ENCODE results near the gene NPL.

The NPL gene

DNA sequence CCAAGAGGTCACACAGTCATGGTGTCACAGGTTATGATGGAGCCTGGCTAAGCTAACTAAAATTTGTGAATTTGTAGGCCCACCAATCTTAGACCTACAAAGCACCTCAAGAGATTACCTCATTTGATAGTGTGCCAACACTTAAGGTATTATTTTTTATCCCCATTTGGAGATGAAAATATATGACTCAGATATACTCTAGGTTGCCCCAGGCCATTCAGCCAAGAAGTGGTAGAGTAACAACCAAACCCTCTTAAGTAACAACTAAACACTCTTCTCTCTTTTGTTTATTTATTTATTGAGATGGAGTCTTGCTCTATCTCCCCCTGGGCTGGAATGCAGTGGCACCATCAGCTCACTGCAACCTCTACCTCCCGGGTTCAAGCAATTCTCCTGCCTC lies 14.3 kb downstream of the NPL start:
- H3K36me3 ChIP-seq (ENCODE audit: control insufficient read depth, insufficient read depth, low read length), result no peaks in the 10 kb centered on the region
- no peak overlapping the region for H3K4me3 ChIP-seq (ENCODE audit: low read length)
- H3K9me3 ChIP-seq (ENCODE audit: control insufficient read depth, low read length), result no peaks in the 10 kb centered on the region
- H3K9ac ChIP-seq (ENCODE audit: low read length), result no peak overlapping the region
- no peaks in the 10 kb centered on the region for H3K4me1 ChIP-seq (ENCODE audit: control insufficient read depth, insufficient read depth, low read length)
- no peaks in the 10 kb centered on the region for H3K27me3 ChIP-seq (ENCODE audit: control insufficient read depth, insufficient read depth, low read length)

DNA sequence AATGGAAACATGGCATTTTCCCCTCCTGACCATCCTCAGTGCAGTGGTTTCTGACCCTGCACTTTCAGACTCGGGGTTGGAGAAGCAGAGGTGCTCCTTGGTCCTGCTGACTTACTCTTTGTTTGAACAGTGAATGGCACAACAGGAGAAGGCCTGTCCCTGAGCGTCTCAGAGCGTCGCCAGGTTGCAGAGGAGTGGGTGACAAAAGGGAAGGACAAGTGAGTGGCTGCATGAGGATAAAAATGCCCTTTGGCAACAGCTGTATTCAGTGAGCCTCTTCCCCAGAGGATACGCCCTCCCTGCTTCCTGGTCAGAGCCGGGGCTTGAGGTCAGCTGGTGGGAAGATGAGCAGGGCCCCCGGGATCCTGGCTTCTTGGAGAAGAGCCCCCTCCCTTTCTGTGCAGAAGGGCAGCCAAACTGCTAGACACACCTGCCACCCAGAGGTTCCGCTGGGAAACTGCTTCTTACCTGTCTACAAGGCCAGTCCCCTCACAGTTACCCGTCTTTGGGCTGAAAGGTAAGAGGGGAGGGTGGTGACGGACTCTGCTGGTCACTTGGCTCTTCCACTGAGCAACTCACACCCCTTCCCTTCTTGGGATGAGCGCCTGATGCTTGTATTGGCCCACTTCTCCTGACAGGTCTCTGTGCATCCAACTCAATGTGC lies 16.6 kb downstream of the NPL start:
- H3K9ac ChIP-seq (ENCODE audit: low read length), result no peak overlapping the region
- no peaks in the 10 kb centered on the region for H3K27me3 ChIP-seq (ENCODE audit: control insufficient read depth, insufficient read depth, low read length)
- H3K9me3 ChIP-seq (ENCODE audit: control insufficient read depth, low read length), result no peaks in the 10 kb centered on the region
- no peak overlapping the region for H3K4me3 ChIP-seq (ENCODE audit: low read length)
- H3K36me3 ChIP-seq (ENCODE audit: control insufficient read depth, insufficient read depth, low read length), result no peaks in the 10 kb centered on the region
- no peaks in the 10 kb centered on the region for H3K4me1 ChIP-seq (ENCODE audit: control insufficient read depth, insufficient read depth, low read length)

GRCh38 chr1:182807907-182808306 lies 18.3 kb downstream of the NPL start:
- Histone ChIP-seq H3K27me3 (ENCODE audit: control insufficient read depth, insufficient read depth, low read length) (no peaks in the 10 kb centered on the region), H3K36me3 (ENCODE audit: control insufficient read depth, insufficient read depth, low read length) (no peaks in the 10 kb centered on the region), H3K9ac (ENCODE audit: low read length) (no peak overlapping the region), H3K9me3 (ENCODE audit: control insufficient read depth, low read length) (no peaks in the 10 kb centered on the region), H3K4me1 (ENCODE audit: control insufficient read depth, insufficient read depth, low read length) (no peaks in the 10 kb centered on the region), H3K4me3 (ENCODE audit: low read length) (no peak overlapping the region)

DNA sequence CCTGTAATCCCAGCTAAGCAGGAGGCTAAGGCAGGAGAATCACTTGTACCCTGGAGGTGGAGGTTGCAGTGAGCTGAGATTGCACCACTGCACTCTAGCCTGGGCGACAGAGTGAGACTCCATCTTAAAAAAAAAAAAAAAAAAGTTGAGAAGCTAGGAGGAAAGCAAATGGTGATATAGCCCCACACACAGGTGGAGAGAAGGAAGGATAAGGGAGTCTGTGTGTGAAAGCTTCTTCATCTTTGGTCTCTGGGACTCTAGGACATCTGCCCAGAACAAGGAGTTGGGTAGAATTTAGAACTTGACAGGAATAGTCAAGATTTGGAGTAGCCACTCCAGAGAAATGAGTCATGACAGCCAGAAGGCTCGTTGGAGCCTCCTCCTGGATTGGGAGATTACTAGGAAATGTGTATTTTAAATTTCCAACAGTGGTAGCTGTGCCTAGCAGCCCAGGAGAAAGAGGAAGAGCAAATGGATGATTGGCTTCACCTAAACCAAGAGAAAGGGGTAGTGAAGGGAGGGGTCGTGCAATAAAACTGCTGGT lies 19.9 kb downstream of the NPL start:
- Histone ChIP-seq H3K4me3 (ENCODE audit: low read length) (no peak overlapping the region), H3K4me1 (ENCODE audit: control insufficient read depth, insufficient read depth, low read length) (no peaks in the 10 kb centered on the region), H3K9me3 (ENCODE audit: control insufficient read depth, low read length) (no peaks in the 10 kb centered on the region), H3K27me3 (ENCODE audit: control insufficient read depth, insufficient read depth, low read length) (no peaks in the 10 kb centered on the region), H3K9ac (ENCODE audit: low read length) (no peak overlapping the region), H3K36me3 (ENCODE audit: control insufficient read depth, insufficient read depth, low read length) (no peaks in the 10 kb centered on the region)

DNA sequence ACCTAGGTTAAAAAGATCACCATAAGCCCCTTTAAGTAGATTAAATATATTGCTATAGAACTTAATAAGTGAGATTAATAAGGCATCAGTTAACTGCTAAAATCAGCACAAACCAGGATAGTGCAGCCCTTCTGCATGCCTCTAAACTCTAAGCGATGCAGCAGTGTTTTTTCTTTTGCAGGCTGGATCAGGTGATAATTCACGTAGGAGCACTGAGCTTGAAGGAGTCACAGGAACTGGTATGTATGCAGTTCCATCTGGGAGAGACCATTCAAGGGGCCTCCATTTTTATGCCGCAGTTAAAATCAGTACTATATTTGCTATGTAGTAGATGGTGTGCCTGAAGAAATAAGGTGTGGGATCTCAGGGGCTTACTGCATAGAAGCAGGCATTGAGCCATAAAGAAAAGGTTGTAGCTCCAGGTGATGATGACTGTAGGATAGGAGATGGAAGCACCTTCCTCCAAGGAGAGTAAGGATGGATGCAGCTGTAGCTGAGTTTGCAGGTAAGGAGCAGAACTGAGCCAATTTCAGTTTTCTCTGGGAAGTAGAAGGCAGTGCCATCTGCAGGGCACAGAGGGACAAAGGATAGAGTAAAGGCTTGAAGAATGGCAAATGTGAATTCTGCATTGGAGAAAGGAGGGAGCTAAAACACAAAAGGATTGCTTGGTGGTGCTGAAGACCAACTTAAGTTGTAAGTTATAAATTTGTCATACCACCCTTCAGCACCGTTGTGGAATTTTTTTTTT lies 22.6 kb downstream of the NPL start:
- Histone ChIP-seq H3K4me1 (ENCODE audit: control insufficient read depth, insufficient read depth, low read length) (no peaks in the 10 kb centered on the region), H3K9ac (ENCODE audit: low read length) (no peak overlapping the region), H3K4me3 (ENCODE audit: low read length) (no peak overlapping the region), H3K36me3 (ENCODE audit: control insufficient read depth, insufficient read depth, low read length) (no peaks in the 10 kb centered on the region), H3K27me3 (ENCODE audit: control insufficient read depth, insufficient read depth, low read length) (no peaks in the 10 kb centered on the region), H3K9me3 (ENCODE audit: control insufficient read depth, low read length) (no peaks in the 10 kb centered on the region)

- Histone ChIP-seq H3K36me3 (ENCODE audit: control insufficient read depth, insufficient read depth, low read length) (no peaks in the 10 kb centered on the region), H3K27me3 (ENCODE audit: control insufficient read depth, insufficient read depth, low read length) (no peaks in the 10 kb centered on the region), H3K4me1 (ENCODE audit: control insufficient read depth, insufficient read depth, low read length) (no peaks in the 10 kb centered on the region), H3K9me3 (ENCODE audit: control insufficient read depth, low read length) (no peaks in the 10 kb centered on the region), H3K4me3 (ENCODE audit: low read length) (no peak overlapping the region), H3K9ac (ENCODE audit: low read length) (no peak overlapping the region)
These were observed 27.3 kb downstream of the NPL start for GRCh38 chr1:182816863-182817262.

DNA sequence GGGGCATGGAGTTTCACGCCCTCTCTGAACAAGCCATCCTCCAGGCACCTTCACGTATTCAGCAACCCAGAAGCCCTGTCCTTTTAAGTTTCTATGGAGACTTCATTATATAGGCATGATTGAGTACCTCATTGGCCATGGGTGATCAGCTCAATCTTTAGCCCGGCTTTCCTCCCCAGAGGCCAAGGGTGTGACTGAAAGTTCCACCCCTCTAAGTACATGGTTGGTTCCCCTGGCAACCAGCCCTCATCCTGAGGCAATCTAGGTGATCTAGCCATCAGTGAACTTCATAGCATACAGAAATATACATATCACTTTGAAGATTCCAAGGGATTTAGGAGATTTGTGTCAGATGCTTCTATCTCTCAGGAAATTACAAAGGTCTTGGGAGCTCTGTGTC lies 28.2 kb downstream of the NPL start:
- Histone ChIP-seq H3K9ac (ENCODE audit: low read length) (no peak overlapping the region), H3K36me3 (ENCODE audit: control insufficient read depth, insufficient read depth, low read length) (no peaks in the 10 kb centered on the region), H3K4me3 (ENCODE audit: low read length) (no peak overlapping the region), H3K27me3 (ENCODE audit: control insufficient read depth, insufficient read depth, low read length) (no peaks in the 10 kb centered on the region), H3K4me1 (ENCODE audit: control insufficient read depth, insufficient read depth, low read length) (no peaks in the 10 kb centered on the region), H3K9me3 (ENCODE audit: control insufficient read depth, low read length) (no peaks in the 10 kb centered on the region)

GRCh38 chr1:182823220-182823619 lies 33.6 kb downstream of the NPL start:
- Histone ChIP-seq H3K9me3 (ENCODE audit: control insufficient read depth, low read length) (no peaks in the 10 kb centered on the region), H3K36me3 (ENCODE audit: control insufficient read depth, insufficient read depth, low read length) (no peaks in the 10 kb centered on the region), H3K9ac (ENCODE audit: low read length) (no peak overlapping the region), H3K4me1 (ENCODE audit: control insufficient read depth, insufficient read depth, low read length) (no peaks in the 10 kb centered on the region), H3K4me3 (ENCODE audit: low read length) (no peak overlapping the region), H3K27me3 (ENCODE audit: control insufficient read depth, insufficient read depth, low read length) (no peaks in the 10 kb centered on the region)

- Histone ChIP-seq H3K9me3 (ENCODE audit: control insufficient read depth, low read length) (no peaks in the 10 kb centered on the region), H3K27me3 (ENCODE audit: control insufficient read depth, insufficient read depth, low read length) (no peaks in the 10 kb centered on the region), H3K4me3 (ENCODE audit: low read length) (no peak overlapping the region), H3K9ac (ENCODE audit: low read length) (no peak overlapping the region), H3K36me3 (ENCODE audit: control insufficient read depth, insufficient read depth, low read length) (no peaks in the 10 kb centered on the region), H3K4me1 (ENCODE audit: control insufficient read depth, insufficient read depth, low read length) (no peaks in the 10 kb centered on the region)
These were observed 37.3 kb downstream of the NPL start for GRCh38 chr1:182826892-182827291.

DNA sequence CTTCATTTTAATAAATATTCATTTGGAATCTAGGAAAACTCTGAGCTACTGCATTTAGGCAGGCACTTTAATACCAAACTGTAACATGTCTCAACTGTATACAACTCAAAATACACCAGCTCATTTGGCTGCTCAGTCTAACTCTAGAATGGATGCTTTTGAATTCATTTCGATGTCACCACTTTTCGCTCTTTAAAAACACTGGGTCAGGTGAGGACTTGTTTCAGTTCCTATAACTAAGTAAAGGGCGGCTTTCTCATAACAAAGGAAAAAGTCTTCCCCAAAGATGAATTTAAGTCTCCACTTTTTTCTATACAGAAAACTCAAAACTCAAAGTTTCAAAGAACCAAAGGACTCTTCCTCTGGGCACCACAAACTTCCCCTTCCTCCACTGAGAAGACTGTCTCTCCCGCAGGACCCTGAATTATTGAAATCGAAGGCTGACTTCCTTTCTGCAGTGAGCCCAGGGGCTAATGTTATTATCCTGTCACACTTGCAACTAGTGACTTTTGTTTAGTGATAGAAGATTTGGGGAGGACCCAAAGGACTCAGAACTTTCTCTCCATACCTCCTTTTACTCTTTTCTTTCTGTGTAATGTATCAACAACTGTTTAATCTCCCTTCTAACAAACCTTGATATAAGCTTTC lies 39.8 kb downstream of the NPL start:
- no peaks in the 10 kb centered on the region for H3K9me3 ChIP-seq (ENCODE audit: control insufficient read depth, low read length)
- H3K9ac ChIP-seq (ENCODE audit: low read length), result no peak overlapping the region
- H3K27me3 ChIP-seq (ENCODE audit: control insufficient read depth, insufficient read depth, low read length), result no peaks in the 10 kb centered on the region
- H3K4me3 ChIP-seq (ENCODE audit: low read length), result no peak overlapping the region
- H3K36me3 ChIP-seq (ENCODE audit: control insufficient read depth, insufficient read depth, low read length), result no peaks in the 10 kb centered on the region
- no peaks in the 10 kb centered on the region for H3K4me1 ChIP-seq (ENCODE audit: control insufficient read depth, insufficient read depth, low read length)

DNA sequence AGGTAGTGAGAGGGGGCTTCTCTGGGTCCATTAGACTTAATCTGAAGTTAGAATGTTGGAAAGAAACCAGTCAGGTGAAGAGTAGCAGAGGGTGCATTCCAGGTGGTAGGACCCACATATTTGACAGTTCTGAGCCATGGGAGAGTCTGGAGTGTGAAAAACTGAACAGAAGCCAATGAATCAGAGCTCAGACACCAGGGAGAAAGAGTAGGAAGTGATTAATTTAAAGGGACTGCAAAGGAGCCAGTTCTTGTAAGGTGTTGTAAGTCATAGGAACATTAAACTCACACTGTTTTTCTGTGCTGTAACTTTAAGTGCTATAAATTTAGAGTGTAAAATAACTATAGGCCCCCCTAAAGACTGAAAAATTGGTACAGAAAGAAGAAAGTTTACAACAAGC lies 43.7 kb downstream of the NPL start:
- no peak overlapping the region for H3K9ac ChIP-seq (ENCODE audit: low read length)
- H3K4me3 ChIP-seq (ENCODE audit: low read length), result no peak overlapping the region
- H3K27me3 ChIP-seq (ENCODE audit: control insufficient read depth, insufficient read depth, low read length), result no peaks in the 10 kb centered on the region
- no peaks in the 10 kb centered on the region for H3K9me3 ChIP-seq (ENCODE audit: control insufficient read depth, low read length)
- no peaks in the 10 kb centered on the region for H3K36me3 ChIP-seq (ENCODE audit: control insufficient read depth, insufficient read depth, low read length)
- H3K4me1 ChIP-seq (ENCODE audit: control insufficient read depth, insufficient read depth, low read length), result no peaks in the 10 kb centered on the region

- Histone ChIP-seq H3K27me3 (ENCODE audit: control insufficient read depth, insufficient read depth, low read length) (no peaks in the 10 kb centered on the region), H3K36me3 (ENCODE audit: control insufficient read depth, insufficient read depth, low read length) (no peaks in the 10 kb centered on the region), H3K4me3 (ENCODE audit: low read length) (no peak overlapping the region), H3K4me1 (ENCODE audit: control insufficient read depth, insufficient read depth, low read length) (peaks cover 4% of the 10 kb centered on the region), H3K9ac (ENCODE audit: low read length) (no peak overlapping the region), H3K9me3 (ENCODE audit: control insufficient read depth, low read length) (no peaks in the 10 kb centered on the region)
These were observed 44.8 kb downstream of the NPL start for GRCh38 chr1:182834326-182834725.

Data from mucosa of stomach (tissue), 1 donor.